Neural cell (in vitro differentiated cells): ENCODE results near the gene TAGLN2. TPM values are rescaled to one million over a fixed set of nuclear protein-coding genes. Genes with fewer than 3 reads are reported as not detected.

Experiments
- H2AFZ ChIP-seq: fragments of 200-600, 300-800 bp; sonication (generic), shearing (Covaris generic); 2 replicates; pipeline ENCODE4 v1.6.0; 2014; ENCODE audit warnings: low read depth, mild to moderate bottlenecking, antibody characterized with exemption, low read length, moderate library complexity
- H3F3A ChIP-seq: fragments of 200-600 bp; shearing (Covaris generic); 2 replicates; pipeline ENCODE4 v1.6.1; 2016; ENCODE audit warnings: mild to moderate bottlenecking, moderate library complexity, mixed read lengths, antibody characterized with exemption, low read length; ENCODE audit not compliant: insufficient read depth, poor library complexity, severe bottlenecking
- H3K27ac ChIP-seq: fragments of 200-600, 300-800 bp; sonication (generic), shearing (Covaris generic); 2 replicates; pipeline ENCODE4 v1.5.1; 2014; ENCODE audit warnings: mild to moderate bottlenecking, low read length, moderate library complexity
- H3K27me3 ChIP-seq: fragments of 300-800, 200-600 bp; sonication (generic), shearing (Covaris generic); 2 replicates; pipeline ENCODE4 v1.6.0; 2014; ENCODE audit warnings: mild to moderate bottlenecking, low read depth, low read length, moderate library complexity; ENCODE audit not compliant: insufficient read depth
- H3K36me3 ChIP-seq: fragments of 300-800, 200-600 bp; sonication (generic), shearing (Covaris generic); 2 replicates; pipeline ENCODE4 v1.5.1; 2014; ENCODE audit warnings: mild to moderate bottlenecking, antibody characterized with exemption, low read length, moderate library complexity; ENCODE audit not compliant: insufficient read depth
- H3K4me2 ChIP-seq: fragments of 300-800, 200-600 bp; sonication (generic), shearing (Covaris generic); 2 replicates; pipeline ENCODE4 v1.6.0; 2014; ENCODE audit warnings: mild to moderate bottlenecking, low read length
- H3K4me3 ChIP-seq: fragments of 300-800, 200-600 bp; sonication (generic), shearing (Covaris generic); 2 replicates; pipeline ENCODE4 v1.5.1; 2014; ENCODE audit warnings: mild to moderate bottlenecking, low read length, moderate library complexity
- H3K79me2 ChIP-seq: fragments of 200-600 bp; shearing (Covaris generic); replicated peaks from 2 replicates; pipeline ENCODE4 v1.6.0; 2014; ENCODE audit warnings: mild to moderate bottlenecking, low read length, moderate library complexity; ENCODE audit not compliant: insufficient read depth
- H3K9ac ChIP-seq: fragments of 300-800, 200-600 bp; sonication (generic), shearing (Covaris generic); 2 replicates; pipeline ENCODE4 v1.6.1; 2016; ENCODE audit warnings: mild to moderate bottlenecking, low read length, mixed read lengths
- H3K9me2 ChIP-seq: fragments of 200-600 bp; shearing (Covaris generic); 2 replicates; pipeline ENCODE4 v1.6.1; 2016; ENCODE audit warnings: mild to moderate bottlenecking, low read length, mixed read lengths; ENCODE audit not compliant: insufficient read depth
- H3K9me3 ChIP-seq: fragments of 200-600, 300-800 bp; sonication (generic), shearing (Covaris generic); 2 replicates; pipeline ENCODE4 v1.6.1; 2016; ENCODE audit warnings: mild to moderate bottlenecking, mixed run types, low read length, moderate library complexity, mixed read lengths
- H4K20me1 ChIP-seq: fragments of 200-600 bp; shearing (Covaris generic); 2 replicates; pipeline ENCODE4 v1.6.1; 2016; ENCODE audit warnings: mild to moderate bottlenecking, mixed run types; ENCODE audit not compliant: insufficient read depth
- CTCF ChIP-seq: fragments of 450-650 bp; IDR thresholded peaks from 2 replicates; pipeline ENCODE4 v1.5.1; 2014; ENCODE audit warnings: antibody characterized with exemption, mild to moderate bottlenecking, moderate library complexity; ENCODE audit not compliant: poor library complexity, severe bottlenecking
- EP300 ChIP-seq: fragments of 450-650 bp; conservative IDR thresholded peaks from 2 replicates; pipeline ENCODE4 v1.6.1; 2014; ENCODE audit warnings: antibody characterized with exemption, mild to moderate bottlenecking, moderate library complexity; ENCODE audit not compliant: poor library complexity, severe bottlenecking
- EZH2 ChIP-seq: fragments of 200-600, 300-800 bp; shearing (Covaris generic), sonication (generic); IDR thresholded peaks from 2 replicates; pipeline ENCODE4 v1.6.1; 2014; ENCODE audit warnings: antibody characterized with exemption, low read length, borderline replicate concordance, mild to moderate bottlenecking; ENCODE audit not compliant: insufficient read depth, poor library complexity, severe bottlenecking
- MXI1 ChIP-seq: fragments of 450-650 bp; conservative IDR thresholded peaks from 2 replicates; pipeline ENCODE4 v1.6.1; 2014; ENCODE audit warnings: antibody characterized with exemption, mild to moderate bottlenecking; ENCODE audit not compliant: poor library complexity, severe bottlenecking
- POLR2AphosphoS5 ChIP-seq: IDR thresholded peaks from 2 replicates; pipeline ENCODE4 v1.6.1; 2012
- RAD21 ChIP-seq: fragments of 450-650 bp; conservative IDR thresholded peaks from 2 replicates; pipeline ENCODE4 v1.6.1; 2014; ENCODE audit warnings: antibody characterized with exemption, mild to moderate bottlenecking, moderate library complexity
- REST ChIP-seq: IDR thresholded peaks from 2 replicates; pipeline ENCODE4 v1.6.1; 2012; ENCODE audit warnings: borderline replicate concordance
- SMC3 ChIP-seq: fragments of 450-650 bp; conservative IDR thresholded peaks from 2 replicates; pipeline ENCODE4 v1.6.1; 2014; ENCODE audit warnings: antibody characterized with exemption, mild to moderate bottlenecking, moderate library complexity; ENCODE audit not compliant: poor library complexity
- TAF1 ChIP-seq: IDR thresholded peaks from 2 replicates; pipeline ENCODE4 v1.6.1; 2012; ENCODE audit warnings: low read depth
- polyA plus RNA-seq: library from polyadenylated mRNA; depleted of rRNA; stranded (reverse); fragments of >200 nt; gene quantifications from 2 replicates; pipeline ENCODE4 v1.2.3, GENCODE V29; 2014

The TAGLN2 gene
- polyA plus RNA-seq, 1 donor from 2014 or later = 0.52 TPM

DNA sequence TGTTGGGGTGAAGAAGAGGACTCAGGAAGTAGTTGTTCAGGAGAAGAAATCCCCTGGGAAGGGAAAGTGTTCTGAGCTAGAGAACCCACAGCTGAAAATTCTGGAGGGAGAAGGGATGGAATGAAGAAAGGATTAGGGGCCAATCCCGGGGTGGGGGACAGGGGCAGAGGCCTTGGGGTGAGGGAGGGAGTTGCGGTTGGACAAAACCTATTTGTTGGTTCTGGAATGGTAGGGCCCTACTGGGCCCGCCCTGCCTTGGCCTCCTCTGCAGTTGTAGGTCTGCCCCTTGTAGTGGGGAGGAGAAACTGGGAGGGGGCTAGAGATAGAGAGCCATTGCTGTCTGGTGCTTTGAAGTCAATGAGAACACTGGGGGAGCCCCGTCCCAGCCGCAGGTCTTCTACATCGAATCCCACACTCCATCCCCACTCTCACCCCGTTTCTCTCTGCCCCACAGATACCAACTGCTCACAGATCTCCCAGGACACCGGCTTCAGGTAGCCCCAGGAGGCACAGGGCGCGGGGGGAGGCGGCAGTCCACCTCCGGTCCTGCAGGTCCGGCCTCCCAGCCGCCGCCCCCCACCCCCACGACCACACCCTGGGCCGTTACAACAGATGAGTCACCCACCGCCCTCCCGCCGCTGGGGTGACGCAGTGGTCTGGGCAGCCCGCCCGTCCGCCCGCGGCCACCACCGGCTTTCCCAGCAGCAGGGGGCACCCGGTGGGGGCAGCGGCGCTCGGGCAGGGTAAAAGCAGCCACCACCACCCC, 1.1 kb downstream of the TAGLN2 start (continued):
- TF ChIP-seq EZH2 = no peak

- H3K4me2 ChIP-seq = no peak overlapping the region
- no peaks in the 10 kb centered on the region for H4K20me1 ChIP-seq
- H2AFZ ChIP-seq = no peak overlapping the region
- no peak overlapping the region for H3K9ac ChIP-seq
- no peaks in the 10 kb centered on the region for H3K36me3 ChIP-seq
- H3K27me3 ChIP-seq = peaks cover 21% of the 10 kb centered on the region
- no peaks in the 10 kb centered on the region for H3K9me3 ChIP-seq
- no peaks in the 10 kb centered on the region for H3K9me2 ChIP-seq
- H3K79me2 ChIP-seq = no peaks in the 10 kb centered on the region
- no peaks in the 10 kb centered on the region for H3F3A ChIP-seq
- H3K27ac ChIP-seq = no peak overlapping the region
- no peak for TF ChIP-seq SMC3
- no peak for TF ChIP-seq MXI1
- TF ChIP-seq EZH2 = no peak
- TF ChIP-seq TAF1 = no peak
- TF ChIP-seq RAD21 = no peak
- no peak for TF ChIP-seq POLR2AphosphoS5
- no peak for TF ChIP-seq EP300
- no peak for TF ChIP-seq CTCF
- no peak for TF ChIP-seq REST
- H3K4me3 ChIP-seq = no peak overlapping the region
These were observed 1.9 kb downstream of the TAGLN2 start for GRCh38 chr1:159923203-159924024.
